HG03159 (cell line): Measurements from ENCODE around the gene SYNPR.

ENCODE experiments used
- ATAC-seq: cut with Tn5 transposase; IDR thresholded peaks from one replicate; pipeline ENCODE4 v1.9.1; 2021; ENCODE audit warnings: mild to moderate bottlenecking, moderate library complexity; ENCODE audit not compliant: unreplicated experiment

SYNPR gene

DNA sequence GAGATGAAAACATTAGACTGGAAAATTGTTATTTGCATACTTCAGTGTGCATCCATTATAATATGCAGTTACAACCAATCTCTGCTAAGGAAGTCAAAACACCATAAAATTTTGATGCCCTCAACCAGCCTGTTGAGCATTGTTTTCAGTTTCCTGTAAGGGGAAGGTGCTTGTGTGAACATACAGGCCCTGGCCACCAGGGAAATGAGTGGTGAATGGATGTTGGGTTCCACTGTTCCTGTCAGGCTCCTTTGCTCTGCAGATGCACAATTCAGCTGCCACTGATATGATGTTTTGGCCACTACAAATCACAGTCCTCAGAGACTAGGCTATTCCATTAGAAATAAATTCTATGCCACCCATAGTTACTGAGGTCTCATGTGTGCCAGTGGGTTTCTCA lies 184.6 kb downstream of the SYNPR start:
- no peak for ATAC-seq

DNA sequence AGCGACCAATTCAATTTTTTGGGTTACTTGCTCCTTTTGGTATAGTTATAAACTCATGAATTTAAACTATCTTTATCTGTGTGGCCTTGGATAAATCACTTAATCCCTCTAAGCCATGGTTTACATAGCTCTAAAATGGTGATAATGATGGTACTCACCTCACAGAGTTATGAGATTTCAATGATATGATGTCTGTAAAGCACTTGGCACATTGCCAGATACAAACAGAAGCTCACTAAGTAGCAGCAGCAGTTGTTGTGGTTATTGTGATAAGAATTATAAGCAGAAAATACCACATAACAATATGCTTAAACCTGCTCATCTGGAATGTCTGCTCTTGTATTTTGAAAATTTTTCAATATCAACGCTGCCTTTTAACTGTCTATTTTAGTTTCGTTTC lies 189.3 kb downstream of the SYNPR start:
- no peak for ATAC-seq

DNA sequence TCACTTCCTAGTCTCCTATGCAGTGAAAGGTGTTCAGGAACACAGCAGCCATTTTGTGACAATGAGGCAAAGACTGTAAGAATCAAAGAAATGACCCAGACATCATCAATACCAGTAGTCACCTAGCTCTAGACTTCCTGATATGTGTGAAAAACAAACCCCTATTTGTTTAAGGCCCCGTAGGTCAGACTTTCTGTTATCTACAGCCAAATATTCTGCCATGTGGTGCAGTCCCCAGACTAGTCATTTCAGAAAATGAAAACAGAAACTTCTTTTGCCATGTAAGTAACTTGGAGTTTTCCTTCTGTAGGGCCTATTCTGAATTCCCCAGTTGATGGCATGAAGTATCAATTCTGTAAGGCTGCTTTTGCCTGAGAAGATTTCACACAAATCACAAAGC lies 192.6 kb downstream of the SYNPR start:
- no peak for ATAC-seq

GRCh38 chr3:63471781-63472180 lies 193.7 kb downstream of the SYNPR start:
- ATAC-seq, result no peak

GRCh38 chr3:63473641-63474166 lies 195.6 kb downstream of the SYNPR start:
- ATAC-seq, result no peak

GRCh38 chr3:63474828-63475518 lies 196.9 kb downstream of the SYNPR start:
- ATAC-seq, result no peak

DNA sequence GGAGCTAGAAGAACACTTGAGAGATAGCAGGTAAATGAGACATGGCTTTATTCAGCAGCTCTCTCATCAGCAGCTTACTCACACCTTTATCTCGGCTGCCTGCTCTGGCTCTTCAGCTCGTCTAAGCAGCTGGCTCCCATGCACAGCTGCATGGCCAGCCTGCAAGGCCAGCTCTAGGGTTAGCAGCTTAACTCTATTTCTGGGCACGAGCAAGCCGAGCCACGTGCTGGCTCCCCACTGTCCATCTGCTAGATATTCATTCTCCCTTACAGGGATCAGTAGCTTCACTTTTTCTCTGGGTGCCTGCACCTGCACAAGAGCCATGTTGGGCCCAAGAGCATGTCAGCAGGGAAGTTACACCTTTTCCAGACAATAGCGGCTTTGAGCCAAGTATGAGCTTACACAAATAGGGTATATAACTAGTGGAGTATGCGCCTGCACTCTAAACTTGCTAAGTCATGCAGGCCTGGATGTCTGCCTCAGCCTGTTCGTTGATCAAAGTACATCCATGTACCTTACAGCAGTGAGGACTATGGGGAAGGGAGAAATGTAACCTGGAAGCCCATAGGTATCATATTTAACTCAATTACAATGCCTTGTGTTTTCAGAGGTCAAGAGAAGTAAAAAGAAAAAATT lies 199.5 kb downstream of the SYNPR start:
- no peak for ATAC-seq

DNA sequence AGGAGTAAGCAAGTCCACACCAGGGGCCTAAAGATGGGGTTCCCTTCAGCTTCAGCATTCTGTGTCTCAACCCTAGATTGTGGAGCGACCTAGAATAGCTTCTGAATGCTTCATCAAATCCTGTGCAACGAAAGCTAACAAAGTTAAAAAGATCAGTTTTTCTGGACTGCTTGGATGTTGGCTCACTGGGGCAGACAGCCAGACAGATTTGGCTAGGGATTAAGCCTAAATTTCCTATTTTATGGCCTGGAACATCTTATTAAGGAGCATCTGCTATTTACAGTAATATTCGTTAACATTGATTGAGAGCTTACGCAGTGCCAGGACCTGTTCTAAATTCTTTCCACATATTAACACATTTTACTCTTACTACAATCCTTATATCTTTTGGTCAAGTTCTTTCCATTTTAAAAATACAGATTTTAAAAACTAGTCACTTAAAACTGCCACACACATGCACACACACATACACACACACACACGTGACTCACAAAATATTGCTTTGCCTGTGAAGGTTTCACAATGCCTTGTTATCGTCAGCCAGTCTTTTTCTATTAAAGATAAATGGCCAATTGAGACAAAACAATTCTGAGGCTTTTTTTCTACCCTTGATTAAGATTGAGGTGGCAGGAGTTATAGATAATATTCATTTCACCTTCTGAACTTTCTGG lies 201.0 kb downstream of the SYNPR start:
- no peak for ATAC-seq

DNA sequence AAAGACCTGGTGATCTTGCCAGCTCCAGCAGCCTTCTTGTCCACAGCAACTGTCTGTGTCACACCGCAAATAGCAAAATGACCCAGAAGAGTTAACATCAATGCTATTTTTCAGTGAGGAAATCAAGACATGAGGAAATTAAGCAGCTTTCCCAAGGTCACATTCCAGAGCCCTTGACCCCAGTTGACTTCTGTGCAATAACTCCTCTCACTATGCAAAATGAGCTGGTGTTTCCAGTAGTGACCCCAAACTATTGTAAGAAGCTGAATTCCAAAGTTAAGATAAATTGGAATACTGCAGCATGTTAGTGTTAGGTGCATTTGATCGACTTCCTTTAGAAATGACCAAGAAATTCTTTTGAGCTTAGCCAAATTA lies 201.5 kb downstream of the SYNPR start:
- no peak for ATAC-seq

- no peak for ATAC-seq
These were observed 203.5 kb downstream of the SYNPR start for GRCh38 chr3:63481627-63482026.

DNA sequence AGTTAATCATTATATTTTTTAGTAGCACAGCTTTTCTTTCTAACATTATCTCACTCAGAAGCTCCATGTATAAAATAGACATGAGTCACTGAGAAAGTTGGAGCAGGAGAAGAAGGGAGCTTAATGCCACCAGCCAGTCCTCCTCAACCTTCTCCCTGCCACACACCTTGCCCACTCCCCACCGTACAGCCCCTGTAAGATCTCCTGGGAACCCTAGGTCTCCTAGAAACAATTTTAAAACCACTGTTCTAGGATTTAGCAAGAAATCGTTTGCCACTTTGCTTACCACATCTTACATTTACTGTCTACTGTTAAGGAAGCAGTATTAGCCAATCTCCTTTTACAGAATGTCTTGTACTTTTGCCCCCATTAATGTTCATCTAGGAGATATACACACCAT lies 204.2 kb downstream of the SYNPR start:
- ATAC-seq, result no peak

GRCh38 chr3:63492464-63492863 lies 214.4 kb downstream of the SYNPR start:
- no peak for ATAC-seq

- no peak for ATAC-seq
These were observed 215.0 kb downstream of the SYNPR start for GRCh38 chr3:63493101-63493500.

DNA sequence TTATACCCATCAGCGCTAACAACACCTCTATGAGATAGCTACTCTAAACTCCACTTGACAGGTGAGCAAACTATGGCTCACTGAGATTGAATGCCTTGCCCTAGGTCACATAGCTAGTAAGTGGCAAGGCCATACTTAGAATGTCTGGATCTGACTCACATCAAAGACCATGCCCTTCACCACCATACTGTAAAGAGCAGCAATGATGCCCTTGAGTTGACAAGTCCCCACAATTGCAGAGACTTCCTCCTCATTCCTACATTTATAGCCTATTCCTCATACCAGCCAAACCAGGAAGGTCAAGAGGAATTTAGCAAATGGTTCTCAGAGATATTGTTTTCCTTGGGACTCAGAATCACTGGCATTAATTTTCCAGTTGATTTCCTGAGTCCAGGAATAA lies 216.5 kb downstream of the SYNPR start:
- no peak for ATAC-seq

DNA sequence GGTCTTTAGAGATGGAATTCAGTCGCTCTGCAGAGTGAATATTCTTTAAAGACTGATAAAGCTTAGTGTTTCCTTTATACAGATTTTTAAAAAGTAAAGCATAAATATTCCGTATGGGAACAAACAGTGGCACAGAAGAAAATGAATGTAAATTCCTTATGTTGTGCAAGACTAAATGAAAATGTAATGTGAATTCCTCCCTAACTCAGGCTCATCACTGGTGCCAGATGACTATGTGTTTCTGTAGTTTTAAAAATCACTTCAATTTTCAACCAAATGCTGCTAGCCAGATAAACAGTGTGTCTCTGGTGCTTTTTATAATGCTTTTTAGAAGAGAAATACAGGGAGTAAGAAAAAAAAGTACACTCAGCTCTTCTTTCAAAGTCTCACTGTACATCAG lies 219.5 kb downstream of the SYNPR start:
- ATAC-seq, result no peak

GRCh38 chr3:63500196-63500595 lies 222.1 kb downstream of the SYNPR start:
- ATAC-seq, result no peak

DNA sequence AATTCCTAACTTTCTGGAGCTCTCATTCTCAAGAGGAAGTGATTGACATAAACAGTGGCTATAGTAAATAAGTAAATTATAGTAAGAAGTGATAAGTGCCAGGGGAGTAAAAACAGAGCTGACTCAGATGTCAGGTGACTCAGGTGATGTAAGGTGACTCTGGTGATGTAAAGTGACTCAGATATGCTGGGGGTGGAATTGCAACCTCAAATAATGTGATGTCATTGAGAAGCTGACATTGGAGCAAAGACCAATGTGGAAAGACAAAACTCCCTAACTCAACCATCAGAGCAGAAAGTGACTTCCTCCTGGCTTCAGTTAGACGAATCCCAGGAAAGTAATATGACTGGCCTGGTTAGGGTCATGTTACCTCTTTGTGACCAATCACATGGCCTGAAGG lies 230.2 kb downstream of the SYNPR start:
- ATAC-seq, result no peak

DNA sequence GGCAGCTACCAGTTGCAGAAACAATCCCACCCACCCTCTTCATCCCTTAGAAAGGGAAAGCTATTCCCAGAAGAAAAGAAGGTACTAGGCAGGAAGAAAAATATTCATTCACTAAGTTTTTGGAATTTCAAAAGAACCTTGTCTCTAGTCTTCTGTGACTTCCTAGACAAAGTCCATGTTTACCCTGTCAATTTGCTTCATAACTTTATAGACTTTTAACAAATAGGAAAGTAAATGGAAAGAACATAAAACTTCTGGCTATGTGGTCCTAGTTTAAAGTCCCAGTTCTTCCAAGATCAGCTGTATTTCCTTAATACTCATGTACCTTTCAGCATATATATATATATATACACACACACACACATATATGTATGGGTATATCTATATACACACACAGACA lies 230.7 kb downstream of the SYNPR start:
- ATAC-seq, result no peak

DNA sequence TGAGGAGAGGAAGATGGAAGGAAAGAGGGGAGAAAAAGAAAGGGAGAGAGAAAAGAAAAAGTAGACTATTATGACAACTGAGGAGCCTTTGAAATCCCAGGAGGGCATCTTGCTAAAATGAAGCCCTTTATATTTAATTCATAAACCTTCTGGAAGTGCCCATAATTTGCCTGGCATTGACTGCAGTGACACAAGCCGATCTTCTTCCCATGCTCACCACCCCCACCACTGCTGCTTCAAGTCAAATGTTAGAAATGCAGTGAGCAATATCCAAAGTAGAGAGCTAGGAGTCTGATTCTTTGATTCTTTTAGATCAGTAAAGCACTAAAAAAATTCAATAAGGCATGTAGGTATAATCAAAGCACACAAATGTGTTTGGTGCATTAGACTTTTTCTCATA lies 235.7 kb downstream of the SYNPR start:
- no peak for ATAC-seq

DNA sequence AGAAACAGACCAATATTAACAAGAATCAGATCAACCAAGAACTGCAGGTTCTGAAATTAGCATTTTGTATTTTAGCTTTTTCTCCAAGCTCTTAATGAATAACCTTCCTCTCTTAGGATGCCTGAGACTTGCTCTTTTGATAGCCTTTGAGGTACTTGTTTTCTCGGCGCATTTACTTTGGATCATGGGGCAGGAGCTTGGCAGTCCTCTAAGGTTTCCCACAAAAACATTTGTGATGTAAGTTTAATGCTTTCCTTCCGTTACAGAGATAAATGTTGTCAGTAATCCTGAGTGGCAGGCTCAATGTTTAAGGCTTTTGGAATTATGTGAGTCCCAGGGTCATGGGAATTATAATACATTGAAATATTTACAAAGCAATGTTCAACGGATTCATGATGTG lies 236.6 kb downstream of the SYNPR start:
- no peak for ATAC-seq

DNA sequence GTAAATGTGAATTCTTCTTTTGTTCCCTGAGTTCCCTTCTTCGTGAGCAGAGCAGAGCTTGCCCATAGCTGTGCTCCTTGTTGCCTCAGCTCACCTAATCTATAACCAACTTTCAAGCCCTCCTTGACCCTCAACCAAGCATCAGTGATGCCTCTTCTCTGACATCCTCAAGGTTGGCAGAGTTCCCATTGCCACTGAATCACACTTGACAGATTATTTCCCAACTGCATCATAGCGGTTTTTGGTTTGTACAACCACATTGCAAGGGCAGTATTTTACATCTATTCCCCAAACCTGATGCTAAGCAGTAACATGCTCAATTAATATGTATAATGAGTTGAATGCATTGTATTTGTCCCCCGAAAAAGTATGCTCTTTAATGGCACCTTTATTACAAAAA lies 241.3 kb downstream of the SYNPR start:
- no peak for ATAC-seq

GRCh38 chr3:63521657-63522056 lies 243.5 kb downstream of the SYNPR start:
- ATAC-seq, result no peak
